ENCODE data around the gene REV3L. TPM values are rescaled to one million over a fixed set of nuclear protein-coding genes. Genes with fewer than 3 reads are reported as not detected.

Gene REV3L
- total RNA-seq, 1 experiment from 2014 or later: 12.8 TPM

- BruUV-seq (replicated peaks): no TSS peak
- POLR2A ChIA-PET: no interaction called here
- H3K27ac ChIP-seq (ENCODE audit: low read depth, low read length): no peak overlapping the region
- no peak overlapping the region for H3K4me3 ChIP-seq (replicated peaks in 1 of 2; ENCODE audit: low read depth in 1 of 2, low read length in 2 of 2)
- ATAC-seq (no peak), DNase-seq (ENCODE audit: low read depth, low spot score) (no peak)
- H3K27me3 ChIP-seq (ENCODE audit: insufficient read depth, low read length): no peaks in the 10 kb centered on the region
- no peaks in the 10 kb centered on the region for H3K9me2 ChIP-seq (ENCODE audit: insufficient read depth)
- no peaks in the 10 kb centered on the region for H3K4me1 ChIP-seq (ENCODE audit: control insufficient read depth in 1 of 2, insufficient read depth in 2 of 2, low read length in 2 of 2)
- H3K4me2 ChIP-seq (ENCODE audit: low read length): no peak overlapping the region
- no peak overlapping the region for H3K9ac ChIP-seq (ENCODE audit: low read length)
- TF ChIP-seq ZFX (IDR thresholded peaks at IDR 0.05) (no peak), RAD21 (IDR thresholded peaks at IDR 0.05; ENCODE audit: low read depth) (no peak), MAX (IDR thresholded peaks at IDR 0.05) (no peak), SP1 (IDR thresholded peaks at IDR 0.05; ENCODE audit: low read depth) (no peak), CTCF (IDR thresholded peaks at IDR 0.05 in 2 of 3, conservative IDR thresholded peaks at IDR 0.05 in 1 of 3; ENCODE audit: borderline replicate concordance in 1 of 3, insufficient read depth in 1 of 3, low read depth in 2 of 3, low read length in 2 of 3) (no peak), REST (IDR thresholded peaks at IDR 0.05; ENCODE audit: low read depth) (no peak), ZBTB33 (IDR thresholded peaks at IDR 0.05; ENCODE audit: extremely low read depth, insufficient replicate concordance, low read length) (no peak), SRF (IDR thresholded peaks at IDR 0.05; ENCODE audit: low read depth) (no peak), EZH2phosphoT487 (IDR thresholded peaks at IDR 0.05; ENCODE audit: borderline replicate concordance) (no peak), CBX3 (IDR thresholded peaks at IDR 0.05; ENCODE audit: low read depth) (no peak), POLR2A (IDR thresholded peaks at IDR 0.05; ENCODE audit: borderline replicate concordance, extremely low read depth, insufficient read depth, insufficient read length) (no peak), EZH2 (IDR thresholded peaks at IDR 0.05) (no peak), FOSL1 (IDR thresholded peaks at IDR 0.05; ENCODE audit: low read depth) (no peak), SIN3A (IDR thresholded peaks at IDR 0.05; ENCODE audit: low read depth) (no peak)
- TF ChIP-seq, protein P1, sequence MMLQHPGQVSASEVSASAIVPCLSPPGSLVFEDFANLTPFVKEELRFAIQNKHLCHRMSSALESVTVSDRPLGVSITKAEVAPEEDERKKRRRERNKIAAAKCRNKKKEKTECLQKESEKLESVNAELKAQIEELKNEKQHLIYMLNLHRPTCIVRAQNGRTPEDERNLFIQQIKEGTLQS (IDR thresholded peaks at IDR 0.05): no peak
- H3K36me3 ChIP-seq (ENCODE audit: control insufficient read depth in 1 of 2, insufficient read depth in 2 of 2, low read length in 2 of 2): peaks cover 7 to 13% of the 10 kb centered on the region in 2 experiments; a peak in 3 of 4 replicates
- H4K20me1 ChIP-seq (ENCODE audit: insufficient read depth): no peaks in the 10 kb centered on the region
- peaks cover 0 to 7% of the 10 kb centered on the region in 2 experiments; a peak in 2 of 4 replicates for H3K9me3 ChIP-seq (ENCODE audit: control insufficient read depth in 1 of 2, insufficient read depth in 1 of 2, low read depth in 1 of 2, low read length in 2 of 2)
- no peak overlapping the region for H2AFZ ChIP-seq (ENCODE audit: low read depth, low read length, poor library complexity, severe bottlenecking)
- intact Hi-C loops (cut with micrococcal nuclease): no loop called here
- CTCF ChIA-PET: no interaction called here
- H3K79me2 ChIP-seq (ENCODE audit: insufficient read depth, low read length): peaks cover 3% of the 10 kb centered on the region; the same call in 1 of the 2 replicates
- RAD21 ChIA-PET (ENCODE audit: low non-redundant PET in 1 of 2, low total read pairs in 2 of 2, uncharacterized antibody in 2 of 2, unreplicated experiment in 2 of 2): no interaction called here
These were observed 206.7 kb downstream of the REV3L start for GRCh38 chr6:111276335-111276734.
